DND-41 (cell line): Measurements from ENCODE around the gene PHACTR3.

ENCODE experiments used
- CTCF ChIP-seq: IDR thresholded peaks from 2 replicates; pipeline ENCODE4 v1.5.1; 2012; ENCODE audit warnings: borderline replicate concordance, low read length, moderate library complexity, mild to moderate bottlenecking; ENCODE audit not compliant: poor library complexity, severe bottlenecking; ENCODE audit errors: extremely low read depth
- EZH2 ChIP-seq: IDR thresholded peaks from 3 replicates; pipeline ENCODE4 v1.6.1; 2012; ENCODE audit warnings: borderline replicate concordance, low read depth, mild to moderate bottlenecking, moderate library complexity, low read length, inconsistent platforms; ENCODE audit not compliant: severe bottlenecking

DNA sequence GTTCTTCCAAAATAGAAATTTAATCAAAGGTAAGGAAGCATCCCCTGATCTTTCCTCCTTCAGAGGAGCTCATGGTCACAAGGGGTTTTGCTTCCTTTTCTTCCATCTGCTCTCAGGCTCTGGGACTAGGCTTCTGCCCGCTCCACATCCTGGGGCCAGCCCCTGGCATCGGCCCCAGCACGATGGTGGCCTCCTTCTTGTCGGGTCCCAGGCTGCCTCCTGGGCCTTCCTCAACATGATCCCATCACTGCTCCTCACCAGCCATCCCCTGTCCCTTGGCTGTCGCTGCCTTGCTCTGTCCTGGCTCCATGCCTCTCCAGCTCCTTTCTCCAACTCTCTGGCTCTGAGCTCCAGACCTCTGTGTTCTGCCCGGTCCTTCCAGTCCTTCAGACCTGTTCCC lies 4.1 kb downstream of the PHACTR3 start:
- TF ChIP-seq CTCF (no peak), EZH2 (no peak)
